COLO668 (cell line): ENCODE data around the gene FMR1.

Experiments used
- DNase-seq: peaks from one replicate; lab custom pipeline; 2025; ENCODE audit not compliant: unreplicated experiment; lab: John Stamatoyannopoulos, UW

Gene FMR1

GRCh38 chrX:147911192-147912022 lies at the start of gene FMR1:
Gene FMR1, plus strand, starts transcription at chrX:147911919. Its CDS starts 261 bp downstream, at chrX:147912180.
- peak; percentile 93 for DNase-seq

GRCh38 chrX:147875866-147876596 lies 35.7 kb upstream of the FMR1 start:
- no peak for DNase-seq

DNA sequence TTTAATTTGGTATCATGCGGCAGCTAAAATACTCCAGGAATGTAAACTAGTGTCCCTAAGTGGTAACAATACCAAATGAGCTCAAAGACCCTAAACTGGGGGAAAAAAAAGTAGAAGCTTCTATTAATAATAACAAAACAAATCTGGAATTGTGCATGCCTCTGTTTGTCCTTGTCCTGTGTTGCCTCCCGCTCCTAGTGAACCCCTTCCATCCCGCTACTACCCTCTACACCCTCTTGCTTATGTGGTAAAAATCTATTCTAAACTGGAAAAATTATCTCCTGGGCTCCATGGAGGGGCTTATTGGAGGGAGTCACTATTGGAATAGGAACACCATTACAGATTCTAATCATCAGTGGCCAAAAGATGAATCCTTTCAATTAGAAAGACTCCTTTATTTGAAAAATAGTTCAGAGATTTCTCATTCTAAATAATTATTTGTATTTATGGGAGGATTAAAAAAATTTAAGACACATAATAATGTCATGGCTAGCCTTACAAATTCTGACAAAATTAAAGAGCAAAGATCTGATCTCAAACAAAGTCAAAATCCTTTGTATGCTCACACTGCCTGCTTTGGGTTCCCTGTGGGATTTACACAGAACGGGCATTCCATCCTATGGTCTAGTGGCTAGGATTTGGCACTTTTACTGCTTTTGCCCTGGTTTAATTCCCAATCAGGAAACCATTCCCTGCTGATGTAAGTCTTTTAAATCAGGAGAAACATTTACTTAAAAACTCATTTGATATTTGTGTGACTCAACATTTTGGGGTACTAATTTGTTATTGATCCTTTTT lies 34.7 kb upstream of the FMR1 start:
- no peak for DNase-seq

GRCh38 chrX:147877726-147878125 lies 34.0 kb upstream of the FMR1 start:
- DNase-seq: no peak

- no peak for DNase-seq
Measured at GRCh38 chrX:147884958-147885357, 26.8 kb upstream of the FMR1 start.

- DNase-seq: no peak
Measured at GRCh38 chrX:147890756-147891155, 21.0 kb upstream of the FMR1 start.

- no peak for DNase-seq
Measured at GRCh38 chrX:147891896-147892295, 19.8 kb upstream of the FMR1 start.

- no peak for DNase-seq
Measured at GRCh38 chrX:147893741-147894140, 18.0 kb upstream of the FMR1 start.

DNA sequence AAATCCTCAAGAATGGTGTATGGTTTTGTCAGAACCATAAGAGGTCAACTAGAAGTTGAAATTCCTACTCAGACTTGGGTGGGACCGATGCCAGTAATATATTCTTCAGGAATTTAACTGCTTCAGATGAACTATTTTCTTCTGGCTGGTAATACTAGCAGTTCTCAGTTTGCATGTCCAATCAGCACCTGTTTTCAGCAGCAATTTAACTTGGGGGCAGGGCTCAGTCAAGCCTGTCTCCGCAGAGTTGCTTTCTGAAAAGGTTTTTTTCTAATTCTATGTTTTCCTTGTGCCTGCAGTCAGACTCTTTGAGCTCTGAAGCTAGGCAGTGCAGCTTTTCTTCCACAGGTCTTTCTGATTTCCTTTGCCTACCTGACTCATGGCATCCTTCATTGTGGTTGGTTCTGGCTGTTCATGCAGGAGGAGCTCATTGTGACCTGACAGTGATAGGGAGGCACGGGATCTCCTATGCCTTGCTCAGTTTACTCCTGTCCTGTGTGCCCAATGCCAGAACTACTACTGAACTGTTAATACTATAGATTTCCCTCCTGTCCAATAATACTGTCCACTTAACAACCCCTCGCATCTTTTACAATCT lies 17.3 kb upstream of the FMR1 start:
- DNase-seq: no peak

DNA sequence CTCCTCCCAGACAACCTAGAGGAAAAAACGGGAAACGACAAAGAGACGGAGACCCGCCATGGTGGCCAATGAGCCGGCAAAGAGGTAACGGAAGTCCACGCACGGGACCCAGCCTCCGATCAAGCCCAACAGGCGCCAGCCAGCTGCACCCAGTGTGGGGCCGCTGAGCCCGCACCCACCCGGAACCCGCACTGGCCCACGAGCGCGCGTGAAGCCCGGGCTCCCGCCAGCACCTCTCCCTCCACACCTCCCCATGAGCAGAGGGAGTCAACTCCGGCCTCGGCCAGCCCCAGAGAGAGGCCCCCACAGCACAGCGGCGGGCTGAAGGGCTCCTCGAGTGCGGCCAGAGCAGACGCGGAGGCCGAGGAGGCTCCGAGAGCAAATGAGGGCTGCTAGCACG lies 14.6 kb upstream of the FMR1 start:
- DNase-seq: no peak

DNA sequence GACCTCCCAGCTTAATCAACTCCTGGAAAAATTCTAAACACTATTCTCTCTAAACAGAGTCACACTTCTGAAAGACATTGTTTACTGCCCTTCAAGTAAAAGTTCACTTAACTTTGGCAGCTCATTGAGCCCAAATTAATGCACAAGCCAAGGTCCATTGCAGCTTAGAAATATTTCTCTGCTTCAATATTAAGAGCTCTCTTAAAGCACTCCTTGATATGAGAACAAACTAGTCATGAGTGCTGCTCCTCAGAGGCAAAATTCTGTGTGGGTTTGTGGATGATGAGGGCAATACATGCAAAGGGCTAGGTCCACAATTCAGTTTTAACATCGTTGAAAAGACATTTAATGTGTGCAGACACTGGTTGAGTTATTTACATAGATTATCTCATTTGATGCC lies 12.8 kb upstream of the FMR1 start:
- no peak for DNase-seq

DNA sequence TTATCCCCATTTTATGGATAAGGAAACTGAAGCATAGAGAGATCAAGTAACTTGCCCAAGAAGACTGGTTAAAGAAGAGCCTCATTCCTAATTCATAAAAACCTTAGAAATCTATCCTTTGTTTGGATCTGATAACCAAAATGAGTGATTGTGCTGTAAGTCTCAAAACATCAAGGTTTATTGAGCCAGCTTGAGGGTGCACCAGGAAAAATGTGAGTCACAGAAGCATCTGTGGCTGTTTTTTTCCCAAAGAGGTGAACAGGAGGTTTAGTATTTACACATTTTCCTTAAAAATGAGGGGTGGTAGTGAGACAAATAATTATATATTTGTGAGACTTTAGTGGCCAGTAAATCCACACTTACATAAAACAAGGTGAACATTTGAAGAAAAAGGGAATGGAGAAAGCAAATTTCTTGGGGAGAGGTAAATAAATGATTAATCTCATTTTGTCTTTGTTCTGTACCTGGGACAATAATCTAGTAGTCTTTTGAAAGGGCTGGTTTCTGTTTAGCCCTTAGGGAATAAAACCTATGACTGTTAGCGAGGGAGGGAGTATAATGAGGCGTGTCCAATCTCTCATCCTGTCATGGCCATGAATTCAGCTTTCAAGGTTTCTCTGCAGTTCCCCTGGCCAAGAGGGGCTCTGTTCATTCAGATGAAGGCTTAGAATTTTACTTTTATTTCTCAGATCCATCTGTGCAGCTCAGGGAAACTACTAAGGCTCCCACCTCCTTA lies 12.2 kb upstream of the FMR1 start:
- no peak for DNase-seq

DNA sequence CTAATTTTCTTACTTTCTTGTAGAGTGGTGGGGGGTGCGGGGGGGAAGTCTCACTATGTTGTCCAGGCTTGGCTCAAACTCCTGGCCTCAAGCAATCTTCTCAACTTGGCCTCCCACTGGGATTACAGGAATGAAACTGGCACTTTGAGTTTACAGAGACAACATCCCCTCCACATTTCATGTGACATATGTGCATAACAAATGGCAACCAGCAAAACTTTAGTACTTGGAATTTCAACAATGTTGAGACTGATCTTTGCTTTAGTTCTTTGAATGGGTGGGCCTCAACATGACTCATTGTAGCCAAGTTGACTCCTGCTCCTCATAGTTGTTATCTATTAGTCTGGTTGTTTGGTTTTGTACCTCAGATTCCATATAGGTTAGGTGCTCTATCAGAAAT lies 11.4 kb upstream of the FMR1 start:
- no peak for DNase-seq

GRCh38 chrX:147901461-147902126 lies 10.1 kb upstream of the FMR1 start:
- no peak for DNase-seq

GRCh38 chrX:147902270-147902669 lies 9.4 kb upstream of the FMR1 start:
- DNase-seq: no peak

- no peak for DNase-seq
Measured at GRCh38 chrX:147908106-147908505, 3.6 kb upstream of the FMR1 start.

DNA sequence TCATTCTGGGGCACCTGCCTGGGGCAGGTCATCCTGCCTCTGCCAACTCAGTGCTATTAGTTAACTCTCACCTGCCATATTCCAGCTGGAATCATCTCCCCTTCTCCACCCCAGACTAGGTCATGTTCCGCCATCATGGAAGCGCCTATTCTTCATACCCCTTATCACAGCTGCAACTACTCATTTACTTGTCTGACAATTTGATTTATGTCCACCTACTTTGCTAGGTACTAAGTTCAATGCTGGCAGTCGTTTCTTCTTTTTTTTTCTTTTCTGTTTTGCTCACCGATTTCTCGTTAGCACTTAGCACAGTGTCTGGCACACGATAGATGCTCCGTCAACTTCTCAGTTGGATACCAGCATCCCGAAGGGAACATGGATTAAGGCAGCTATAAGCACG lies 1.1 kb upstream of the FMR1 start:
- no peak for DNase-seq

DNA sequence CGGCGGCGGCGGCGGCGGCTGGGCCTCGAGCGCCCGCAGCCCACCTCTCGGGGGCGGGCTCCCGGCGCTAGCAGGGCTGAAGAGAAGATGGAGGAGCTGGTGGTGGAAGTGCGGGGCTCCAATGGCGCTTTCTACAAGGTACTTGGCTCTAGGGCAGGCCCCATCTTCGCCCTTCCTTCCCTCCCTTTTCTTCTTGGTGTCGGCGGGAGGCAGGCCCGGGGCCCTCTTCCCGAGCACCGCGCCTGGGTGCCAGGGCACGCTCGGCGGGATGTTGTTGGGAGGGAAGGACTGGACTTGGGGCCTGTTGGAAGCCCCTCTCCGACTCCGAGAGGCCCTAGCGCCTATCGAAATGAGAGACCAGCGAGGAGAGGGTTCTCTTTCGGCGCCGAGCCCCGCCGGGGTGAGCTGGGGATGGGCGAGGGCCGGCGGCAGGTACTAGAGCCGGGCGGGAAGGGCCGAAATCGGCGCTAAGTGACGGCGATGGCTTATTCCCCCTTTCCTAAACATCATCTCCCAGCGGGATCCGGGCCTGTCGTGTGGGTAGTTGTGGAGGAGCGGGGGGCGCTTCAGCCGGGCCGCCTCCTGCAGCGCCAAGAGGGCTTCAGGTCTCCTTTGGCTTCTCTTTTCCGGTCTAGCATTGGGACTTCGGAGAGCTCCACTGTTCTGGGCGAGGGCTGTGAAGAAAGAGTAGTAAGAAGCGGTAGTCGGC lies 528 bp downstream of the FMR1 start:
- DNase-seq: peak; percentile 49

GRCh38 chrX:147913570-147913969 lies 1.9 kb downstream of the FMR1 start:
- DNase-seq: no peak
